Stomach smooth muscle (tissue), 2 donors: ENCODE data around the gene BSG.
A peak's percentile ranks its signal among the peaks of the same experiment; 100 is the strongest.

Source experiments
- H3K27ac ChIP-seq: one replicate; pipeline ENCODE4 v1.7.0; 2013; ENCODE audit warnings: mild to moderate bottlenecking, low read length, inconsistent platforms
- H3K27me3 ChIP-seq, 2 donors: one replicate each; pipeline ENCODE4 v1.7.0; 2013; ENCODE audit warnings: low read length in 2 of 2; ENCODE audit not compliant: insufficient read depth in 2 of 2, control insufficient read depth in 1 of 2
- H3K36me3 ChIP-seq, 2 donors: one replicate each; pipeline ENCODE4 v1.7.0; 2013; ENCODE audit warnings: low read length in 2 of 2; ENCODE audit not compliant: control insufficient read depth in 2 of 2, insufficient read depth in 2 of 2
- H3K4me1 ChIP-seq: one replicate; pipeline ENCODE4 v1.7.0; 2013; ENCODE audit warnings: low read length; ENCODE audit not compliant: control insufficient read depth, insufficient read depth
- H3K4me3 ChIP-seq, 2 donors: one replicate each; pipeline ENCODE4 v1.7.0; 2013; ENCODE audit warnings: low read length in 2 of 2
- H3K9ac ChIP-seq, 2 donors: one replicate each; pipeline ENCODE4 v1.7.0; 2013; ENCODE audit warnings: low read length in 2 of 2, mild to moderate bottlenecking in 1 of 2
- H3K9me3 ChIP-seq, 2 donors: one replicate each; pipeline ENCODE4 v1.7.0; 2013; ENCODE audit warnings: low read length in 2 of 2; ENCODE audit not compliant: control insufficient read depth in 2 of 2
- donor health status: healthy.
- donor health status: Pancreatic carcinoma.

The BSG gene

DNA sequence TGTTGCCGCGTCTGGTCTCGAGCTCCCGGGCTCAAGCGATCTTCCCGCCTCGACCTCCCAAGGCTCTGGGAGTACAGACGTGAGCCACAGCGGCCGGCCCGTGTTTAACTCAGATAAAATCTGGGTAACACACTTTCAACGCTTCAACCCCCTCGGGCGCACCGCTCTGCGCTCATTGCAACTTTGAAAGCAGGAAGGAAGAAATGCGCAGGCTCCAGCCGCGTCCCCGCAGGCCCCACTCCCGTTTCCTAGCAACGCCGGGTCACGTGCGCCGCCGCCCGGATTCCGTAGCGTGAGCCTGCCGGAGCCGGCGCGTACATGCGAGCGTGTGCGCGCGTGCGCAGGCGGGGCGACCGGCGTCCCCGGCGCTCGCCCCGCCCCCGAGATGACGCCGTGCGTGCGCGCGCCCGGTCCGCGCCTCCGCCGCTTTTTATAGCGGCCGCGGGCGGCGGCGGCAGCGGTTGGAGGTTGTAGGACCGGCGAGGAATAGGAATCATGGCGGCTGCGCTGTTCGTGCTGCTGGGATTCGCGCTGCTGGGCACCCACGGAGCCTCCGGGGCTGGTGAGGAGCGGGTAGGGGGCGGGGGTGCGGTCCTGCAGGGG is at the start of gene BSG:
BSG (plus strand) TSS at position 457 of the 603 bp plus-strand sequence; CDS start at position 496, 39 bp downstream.
- Histone ChIP-seq H3K4me3 (peak within 1 kb of the TSS; percentile 80 to 93), H3K9ac (peak within 1 kb of the TSS; percentile 78 to 85), H3K36me3 (no peaks in the 10 kb centered on the region), H3K27me3 (no peaks in the 10 kb centered on the region), H3K4me1 (peaks cover 47% of the 10 kb centered on the region), H3K27ac (peak within 1 kb of the TSS; percentile 70), H3K9me3 (no peaks in the 10 kb centered on the region)

DNA sequence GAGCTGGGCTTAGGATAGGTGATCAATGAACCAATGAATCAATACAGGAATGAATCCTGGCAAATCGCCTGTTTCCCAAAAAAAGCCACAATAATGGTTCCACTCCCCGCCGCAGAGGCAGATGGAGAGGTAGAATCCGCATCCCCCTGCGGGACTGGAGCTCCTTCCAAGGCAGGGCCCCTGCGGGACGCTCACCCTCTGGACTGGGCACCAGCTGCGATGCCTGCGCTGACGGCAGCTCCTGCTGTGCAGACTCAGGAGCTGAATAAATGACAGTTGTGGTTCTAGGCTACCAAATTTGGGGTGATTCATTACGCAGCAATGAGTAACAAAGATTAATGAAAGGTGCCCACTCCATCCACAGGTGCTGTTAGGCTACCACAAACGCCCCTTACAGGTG is 49.7 kb upstream of the BSG start:
- Histone ChIP-seq H3K4me3 (no peak overlapping the region), H3K36me3 (peaks cover 0 to 5% of the 10 kb centered on the region in 2 donors), H3K9me3 (no peaks in the 10 kb centered on the region), H3K9ac (no peak overlapping the region), H3K27me3 (peaks cover 0 to 5% of the 10 kb centered on the region in 2 donors), H3K27ac (no peak overlapping the region), H3K4me1 (peaks cover 2% of the 10 kb centered on the region)

DNA sequence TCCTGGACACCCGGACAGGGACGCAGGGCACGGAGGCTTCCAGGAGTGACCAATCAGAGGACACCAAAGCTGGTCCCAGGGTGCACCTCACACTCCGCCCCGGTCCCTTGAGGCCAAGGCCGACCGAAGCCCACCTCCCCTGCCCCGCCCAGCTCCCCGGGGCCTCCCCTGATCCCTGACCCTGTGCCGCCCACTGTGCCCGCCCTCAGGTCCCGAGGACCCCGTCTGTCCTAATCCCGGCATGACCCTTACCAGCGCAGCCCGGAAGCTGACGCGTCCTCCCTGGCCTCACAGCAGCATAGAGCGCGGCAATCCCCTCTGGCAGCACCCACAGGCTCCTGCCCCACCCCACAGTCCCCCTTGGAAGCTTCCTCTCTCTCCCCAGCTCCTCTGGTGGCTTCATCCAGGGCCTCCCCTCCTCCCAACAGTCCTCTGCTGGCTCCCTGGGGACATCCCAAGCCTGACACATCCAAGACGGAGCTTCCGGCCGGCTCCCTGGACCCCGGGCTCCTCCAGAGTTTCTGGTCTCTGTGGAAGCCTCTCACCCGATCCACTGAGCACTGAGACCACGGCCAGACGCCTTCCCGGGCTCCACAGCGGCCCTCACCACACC is 48.2 kb upstream of the BSG start:
- no peak overlapping the region for H3K9ac ChIP-seq
- H3K9me3 ChIP-seq = no peaks in the 10 kb centered on the region
- no peak overlapping the region for H3K27ac ChIP-seq
- H3K27me3 ChIP-seq = peaks cover 0 to 5% of the 10 kb centered on the region in 2 donors
- H3K4me3 ChIP-seq = no peak overlapping the region
- peaks cover 2% of the 10 kb centered on the region for H3K4me1 ChIP-seq
- peaks cover 0 to 5% of the 10 kb centered on the region in 2 donors for H3K36me3 ChIP-seq

DNA sequence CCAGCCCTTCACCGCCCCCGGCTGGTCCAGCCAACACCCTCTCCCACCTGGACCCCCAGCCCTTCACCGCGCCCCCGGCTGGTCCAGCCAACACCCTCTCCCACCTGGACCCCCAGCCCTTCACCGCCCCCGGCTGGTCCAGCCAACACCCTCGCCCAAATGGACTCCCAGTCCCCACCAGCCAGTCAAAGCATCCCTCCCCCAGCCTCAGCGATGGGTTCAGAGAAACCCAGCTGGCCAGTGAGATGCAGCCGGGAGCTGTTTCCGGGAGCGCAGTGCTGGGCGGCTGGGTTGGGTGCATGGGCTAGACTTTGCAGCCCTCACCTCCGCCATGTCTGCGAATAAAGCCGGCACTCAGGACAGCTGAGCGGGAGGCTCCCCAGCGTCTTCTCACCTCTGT is 47.4 kb upstream of the BSG start:
- Histone ChIP-seq H3K9me3 (no peaks in the 10 kb centered on the region), H3K9ac (no peak overlapping the region), H3K36me3 (peaks cover 0 to 2% of the 10 kb centered on the region in 2 donors)

DNA sequence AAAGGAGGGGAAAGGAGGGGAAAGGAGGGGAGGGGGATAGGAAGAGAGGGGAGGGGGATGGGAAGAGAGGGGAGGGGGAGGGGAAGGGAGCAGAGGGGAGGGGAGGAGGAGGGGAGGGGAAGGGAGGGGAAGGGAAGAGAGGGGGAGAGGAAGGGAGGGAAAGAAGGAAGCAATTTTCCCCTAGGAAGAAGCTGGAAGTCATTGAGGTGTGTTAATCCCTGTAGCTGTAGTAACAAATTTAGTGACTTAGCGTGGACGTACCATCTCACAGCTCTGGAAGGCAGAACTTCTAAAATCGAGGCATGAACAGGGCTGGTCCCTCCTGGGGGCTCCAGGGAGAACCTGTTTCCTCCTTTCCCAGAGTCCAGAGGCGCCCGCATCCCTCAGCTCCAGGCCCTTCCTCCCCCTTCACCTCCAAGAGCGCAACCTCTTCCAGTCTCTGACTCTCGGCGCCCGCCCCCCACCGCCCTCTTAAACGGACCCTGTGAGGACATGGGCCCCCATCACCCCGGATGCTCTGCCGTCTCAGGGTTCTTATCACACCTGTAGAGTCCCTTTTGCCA is 46.5 kb upstream of the BSG start:
- Histone ChIP-seq H3K36me3 (peaks cover 0 to 2% of the 10 kb centered on the region in 2 donors), H3K4me3 (no peak overlapping the region), H3K4me1 (peaks cover 7% of the 10 kb centered on the region)

More for the DNA sequence above, 47.4 kb upstream of the BSG start:
- H3K27me3 ChIP-seq = peaks cover 0 to 5% of the 10 kb centered on the region in 2 donors
- H3K4me3 ChIP-seq = no peak overlapping the region
- H3K27ac ChIP-seq = no peak overlapping the region
- H3K4me1 ChIP-seq = peaks cover 2% of the 10 kb centered on the region

GRCh38 chr19:530134-531008 is 42.0 kb upstream of the BSG start:
- peak overlapping the region; percentile 76 for H3K27ac ChIP-seq

More for the DNA sequence above, 46.5 kb upstream of the BSG start:
- Histone ChIP-seq H3K27ac (no peak overlapping the region), H3K9me3 (no peaks in the 10 kb centered on the region), H3K27me3 (peaks cover 0 to 5% of the 10 kb centered on the region in 2 donors), H3K9ac (no peak overlapping the region)

GRCh38 chr19:531009-531752 is 41.2 kb upstream of the BSG start:
- peaks cover 38% of the 10 kb centered on the region for H3K4me1 ChIP-seq
- peaks cover 0 to 2% of the 10 kb centered on the region in 2 donors for H3K27me3 ChIP-seq
- H3K27ac ChIP-seq = peak overlapping the region; percentile 76
- peaks cover under 1 to 9% of the 10 kb centered on the region in 2 donors for H3K36me3 ChIP-seq
- H3K4me3 ChIP-seq = peak overlapping the region; percentile 60 to 88
- H3K9ac ChIP-seq = peak overlapping the region; percentile 68 to 76
- H3K9me3 ChIP-seq = no peaks in the 10 kb centered on the region

More at GRCh38 chr19:530134-531008, 42.0 kb upstream of the BSG start:
- peaks cover 32% of the 10 kb centered on the region for H3K4me1 ChIP-seq
- H3K9me3 ChIP-seq = no peaks in the 10 kb centered on the region
- H3K27me3 ChIP-seq = peaks cover 0 to 5% of the 10 kb centered on the region in 2 donors
- H3K36me3 ChIP-seq = peaks cover 0 to 2% of the 10 kb centered on the region in 2 donors
- H3K4me3 ChIP-seq = peak overlapping the region; percentile 60 to 82
- peak overlapping the region; percentile 68 to 76 for H3K9ac ChIP-seq

DNA sequence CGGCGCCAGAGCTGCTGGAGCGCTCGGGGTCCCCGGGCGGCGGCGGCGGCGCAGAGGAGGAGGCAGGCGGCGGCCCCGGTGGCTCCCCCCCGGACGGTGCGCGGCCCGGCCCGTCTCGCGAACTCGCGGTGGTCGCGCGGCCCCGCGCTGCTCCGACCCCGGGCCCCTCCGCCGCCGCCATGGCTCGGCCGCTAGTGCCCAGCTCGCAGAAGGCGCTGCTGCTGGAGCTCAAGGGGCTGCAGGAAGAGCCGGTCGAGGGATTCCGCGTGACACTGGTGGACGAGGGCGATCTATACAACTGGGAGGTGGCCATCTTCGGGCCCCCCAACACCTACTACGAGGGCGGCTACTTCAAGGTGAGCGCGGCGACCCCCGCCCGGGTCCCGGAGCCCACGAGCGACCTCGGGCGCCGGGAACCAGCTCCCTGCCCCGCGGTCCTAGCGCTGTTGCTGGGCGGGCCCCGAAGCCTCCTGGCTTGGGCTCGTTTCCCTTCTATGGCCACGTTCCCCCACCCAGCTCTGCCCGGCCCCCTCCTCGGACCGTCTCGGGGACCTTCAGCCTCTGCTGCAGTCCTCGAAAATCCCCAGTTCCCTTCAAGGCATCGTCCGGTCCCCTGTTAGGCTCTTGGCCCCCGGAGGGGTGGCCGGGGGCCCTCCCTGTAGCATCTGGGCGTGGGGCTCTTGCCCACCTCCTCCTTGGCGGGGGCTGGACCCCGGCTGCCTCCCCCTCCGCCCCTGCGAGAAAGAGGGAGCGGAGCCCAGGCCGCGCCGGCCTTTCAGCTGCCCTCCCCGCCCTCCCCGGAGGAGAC is 40.4 kb upstream of the BSG start, which contains the start of gene CDC34:
CDC34 (plus strand) TSS at position 8 of the 808 bp plus-strand sequence; CDS start at position 180, 172 bp downstream.
- Histone ChIP-seq H3K27me3 (no peaks in the 10 kb centered on the region), H3K4me1 (peaks cover 38% of the 10 kb centered on the region), H3K4me3 (peak within 1 kb of the TSS; percentile 88 to 94), H3K9ac (peak within 1 kb of the TSS; percentile 85 to 88), H3K36me3 (peaks cover 9 to 17% of the 10 kb centered on the region in 2 donors), H3K27ac (peak within 1 kb of the TSS; percentile 91), H3K9me3 (no peaks in the 10 kb centered on the region)

DNA sequence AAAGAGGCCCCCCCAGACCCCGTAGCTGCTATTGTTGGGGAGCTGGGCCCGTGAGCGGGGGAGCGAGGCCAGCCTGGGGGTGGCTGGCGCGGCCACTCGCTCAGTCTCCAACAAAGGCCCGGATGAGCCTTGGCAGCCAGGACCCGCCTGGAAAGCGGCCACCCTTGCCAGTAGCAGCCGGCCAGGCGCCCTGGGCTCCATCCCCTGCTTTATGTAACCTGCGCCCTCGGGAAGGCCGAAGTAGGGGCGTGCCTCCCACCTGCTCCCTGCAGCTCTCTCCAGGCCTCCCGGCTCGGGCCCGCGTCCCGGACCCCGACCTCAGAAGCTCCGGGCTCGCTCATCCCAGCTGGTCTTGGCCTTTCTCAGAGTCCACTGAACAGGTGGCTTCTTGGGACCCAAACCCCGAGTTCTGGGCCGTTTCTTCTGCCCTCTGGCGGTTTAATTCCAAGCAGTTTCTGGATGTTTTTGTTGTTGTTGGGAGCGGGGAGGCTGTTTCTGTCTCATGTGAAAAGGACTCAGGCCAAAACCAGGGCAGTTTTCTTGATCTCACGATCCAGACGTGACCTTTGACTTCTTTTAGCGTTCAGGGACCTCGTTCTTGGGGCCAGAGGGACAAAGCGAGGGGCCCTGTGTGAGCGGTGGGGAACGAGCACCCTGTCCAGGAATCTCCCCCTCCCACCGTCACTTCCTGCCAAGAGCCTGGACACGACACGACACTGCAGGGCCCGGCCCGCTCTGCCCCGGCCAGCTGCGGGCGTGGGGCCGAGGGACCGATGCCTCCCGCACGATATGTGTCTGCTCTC is 39.6 kb upstream of the BSG start:
- H3K36me3 ChIP-seq = peaks cover 10 to 19% of the 10 kb centered on the region in 2 donors
- peak overlapping the region; percentile 88 to 94 for H3K4me3 ChIP-seq
- H3K4me1 ChIP-seq = peaks cover 38% of the 10 kb centered on the region
- H3K27ac ChIP-seq = peak overlapping the region; percentile 91
- H3K27me3 ChIP-seq = no peaks in the 10 kb centered on the region
- H3K9ac ChIP-seq = peak overlapping the region; percentile 85 to 88
- H3K9me3 ChIP-seq = no peaks in the 10 kb centered on the region
